K562 (cell line): Measurements from ENCODE around the gene MEIS2. TPM values are rescaled to one million over a fixed set of nuclear protein-coding genes. Genes with fewer than 3 reads are reported as not detected.

Source experiments
- ATAC-seq: fragments of 200-7000 bp; cut with Tn5 transposase; 3 replicates; pipeline ENCODE4 v1.9.1; 2020; ENCODE audit warnings: moderate library complexity
- BruUV-seq: library from RNA; stranded (reverse); fragments of 400-500 nt; replicated peaks from 2 replicates; lab custom pipeline; 2021; lab: Mats Ljungman, UMichigan
- CTCF ChIA-PET: fragments of 300-600 bp; formaldehyde crosslinking; extraction: SDS; loops from one replicate; lab custom pipeline; 2021; ENCODE audit warnings: low intra/inter-chr PET ratio; lab: Yijun Ruan, JAX
- POLR2A ChIA-PET: fragments of 300-600, 350-650 bp; sonication (Branson Sonifier 250); formaldehyde crosslinking; extraction: SDS; loops from one replicate; lab custom pipeline; 2021; ENCODE audit warnings: antibody characterized with exemption, inconsistent platforms; lab: Yijun Ruan, JAX
- DNase-seq, 4 experiments: peaks; one replicate each; pipeline versions ENCODE4 v3.0.0 to v3.0.0-alpha.2; 2011 to 2018; ENCODE audit warnings: low spot score in 3 of 4, mixed read lengths in 3 of 4; ENCODE audit errors: extremely low read depth in 1 of 4
- FAIRE-seq: peaks from 2 replicates; lab custom pipeline; 2011; peaks lifted over from hg19 to GRCh38; lab: Jason Lieb, UNC
- H2AFZ ChIP-seq: 2 replicates; pipeline ENCODE4 v1.6.0; 2011; ENCODE audit warnings: low read depth, low read length, control low read depth, inconsistent platforms
- H3K27ac ChIP-seq: fragments of 200-600 bp; 3 replicates; pipeline ENCODE4 v1.8.0; 2011; ENCODE audit warnings: low read depth, mild to moderate bottlenecking, control low read depth, inconsistent platforms, low read length, moderate library complexity, mixed read lengths; ENCODE audit errors: extremely low read depth
- H3K27me3 ChIP-seq, 2 experiments: fragments of 300-600 bp in 1 of 2; 2 replicates in 1 of 2; 3 replicates in 1 of 2; pipeline versions ENCODE4 v1.6.0 to v1.8.0; 2011; ENCODE audit warnings: inconsistent platforms in 2 of 2, low read length in 2 of 2, mild to moderate bottlenecking in 1 of 2, mixed read lengths in 1 of 2, moderate library complexity in 1 of 2; ENCODE audit not compliant: control insufficient read depth in 2 of 2, insufficient read depth in 2 of 2
- H3K36me3 ChIP-seq: fragments of 300-600 bp; 3 replicates; pipeline ENCODE4 v1.8.0; 2011; ENCODE audit warnings: mild to moderate bottlenecking, low read length, inconsistent platforms; ENCODE audit not compliant: control insufficient read depth, insufficient read depth
- H3K4me1 ChIP-seq, 2 experiments: fragments of 200-600 bp in 1 of 2; replicated peaks in 1 of 2; 2 replicates in 1 of 2; 3 replicates in 1 of 2; pipeline versions ENCODE4 v1.5.1 to v1.8.0; 2011; ENCODE audit warnings: inconsistent platforms in 2 of 2, low read length in 2 of 2, mild to moderate bottlenecking in 1 of 2, mixed read lengths in 1 of 2, moderate library complexity in 1 of 2; ENCODE audit not compliant: control insufficient read depth in 2 of 2, insufficient read depth in 2 of 2
- H3K4me2 ChIP-seq: 2 replicates; pipeline ENCODE4 v1.6.1; 2011; ENCODE audit warnings: low read length, control low read depth, inconsistent platforms, mixed read lengths; ENCODE audit not compliant: insufficient read depth
- H3K4me3 ChIP-seq: fragments of 200-600 bp; sonication (generic), shearing (Covaris generic); 2 replicates; pipeline ENCODE4 v1.5.1; 2016; ENCODE audit warnings: control low read depth, inconsistent platforms
- H3K79me2 ChIP-seq: fragments of 200-600 bp; 3 replicates; pipeline ENCODE4 v1.8.0; 2011; ENCODE audit warnings: low read length, inconsistent platforms; ENCODE audit not compliant: control insufficient read depth, insufficient read depth
- H3K9ac ChIP-seq, 2 experiments: 2 replicates each; pipeline versions ENCODE4 v1.6.0 to v1.6.1; 2011; ENCODE audit warnings: low read depth in 2 of 2, low read length in 2 of 2, control low read depth in 1 of 2, inconsistent platforms in 1 of 2, mild to moderate bottlenecking in 1 of 2, mixed read lengths in 1 of 2; ENCODE audit not compliant: insufficient read depth in 1 of 2
- H3K9me1 ChIP-seq: one replicate; pipeline ENCODE4 v1.6.0; 2011; ENCODE audit warnings: inconsistent platforms, mild to moderate bottlenecking, low read length, moderate library complexity; ENCODE audit not compliant: control insufficient read depth, insufficient read depth
- H3K9me3 ChIP-seq: replicated peaks from 2 replicates; pipeline ENCODE4 v1.5.1; 2011; ENCODE audit warnings: low read depth, low read length, inconsistent platforms; ENCODE audit not compliant: control insufficient read depth, insufficient read depth
- H4K20me1 ChIP-seq: replicated peaks from 2 replicates; pipeline ENCODE4 v1.6.1; 2011; ENCODE audit warnings: low read length, inconsistent platforms, mixed read lengths; ENCODE audit not compliant: control insufficient read depth, insufficient read depth
- FOXO4 ChIP-seq: fragments of 450-650 bp; formaldehyde crosslinking; IDR thresholded peaks from 2 replicates; pipeline ENCODE4 v1.4.0; 2020; ENCODE audit warnings: mild to moderate bottlenecking, moderate library complexity
- NCOA2 ChIP-seq, 2 experiments: fragments of 450-650 bp; IDR thresholded peaks; 2 replicates each; pipeline ENCODE4 v1.6.1; 2018; ENCODE audit warnings: mild to moderate bottlenecking in 2 of 2, moderate library complexity in 1 of 2; ENCODE audit not compliant: partially characterized antibody in 2 of 2
- in situ Hi-C: fragments of 300-500 bp; cut with MboI; formaldehyde crosslinking; loops from 4 replicates; pipeline ENCODE4 v1.15.0; 2018; ENCODE audit warnings: inconsistent platforms, mixed read lengths
- intact Hi-C: fragments of 100-400 bp; cut with micrococcal nuclease; formaldehyde crosslinking; loops from 2 replicates; pipeline ENCODE4 v1.14.2; 2022
- polyA plus RNA-seq, 8 experiments: library from polyadenylated mRNA; depleted of rRNA in 4 of 8; stranded (reverse) in 5 of 8; unstranded in 3 of 8; fragments of >200 nt; fragmentation: Nextera tagmentation in 2 of 8; fragmentation: Illumina TruSeq in 1 of 8; extraction: Ambion mirVana in 2 of 8; extraction: Trizol in 1 of 8; gene quantifications; 2 replicates each; pipeline versions ENCODE4 v1.2.1 to v1.2.3, GENCODE V29; 2011 to 2014; ENCODE audit warnings: inconsistent platforms in 1 of 8, missing spikeins in 1 of 8
- total RNA-seq, 7 experiments: library from RNA; depleted of rRNA in 6 of 7; stranded (reverse); fragments of >200 nt in 6 of 7; fragmentation: Illumina TruSeq in 2 of 7; extraction: Trizol in 2 of 7; gene quantifications; 2 replicates each; pipeline versions ENCODE4 v1.2.1 to v1.2.3, GENCODE V29; 2011 to 2021; ENCODE audit warnings: low replicate concordance in 1 of 7
- TF ChIP-seq, protein P1 (sequence below): fragments of 250-450 bp; sonication (Bioruptor Pico); IDR thresholded peaks from 2 replicates; pipeline ENCODE4 v1.8.0; 2022; ENCODE audit warnings: moderate library complexity, mild to moderate bottlenecking, inconsistent platforms

MEIS2 gene
- total and polyA plus RNA-seq, 9 of the 15 experiments (the other 6 are each of a cell fraction or from before 2014, with no cell fraction given) = 7.5 to 64.2 (median 22.3) TPM

DNA sequence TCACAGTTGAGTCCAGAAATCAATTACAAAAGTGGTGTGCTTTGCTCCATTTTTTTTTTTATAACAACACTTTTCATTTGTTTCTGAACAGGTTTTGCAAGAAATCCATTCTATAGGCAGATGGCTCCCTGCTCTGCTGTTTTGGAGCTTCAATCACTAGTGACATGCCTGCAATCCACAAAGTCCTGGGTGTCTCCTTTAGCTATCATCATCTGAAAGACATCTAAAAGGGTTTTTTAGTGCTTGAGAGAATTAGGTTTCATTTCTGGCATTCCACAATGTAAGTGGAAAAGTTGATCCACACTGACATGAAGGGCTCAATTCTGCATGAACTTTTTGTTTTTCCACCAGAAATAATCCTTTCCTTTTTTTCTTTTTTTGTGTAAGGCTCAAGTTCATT lies 24.0 kb upstream of the MEIS2 start:
- H3K27ac ChIP-seq = no peak overlapping the region
- FAIRE-seq (no peak), ATAC-seq (no peak), DNase-seq (no peak)
- no peak overlapping the region for H3K4me2 ChIP-seq
- H2AFZ ChIP-seq = no peak overlapping the region
- no peak for TF ChIP-seq NCOA2 (IDR thresholded peaks at IDR 0.05; ENCODE audit: partially characterized antibody in 2 of 2)
- TF ChIP-seq FOXO4 = no peak
- TF ChIP-seq, protein P1, sequence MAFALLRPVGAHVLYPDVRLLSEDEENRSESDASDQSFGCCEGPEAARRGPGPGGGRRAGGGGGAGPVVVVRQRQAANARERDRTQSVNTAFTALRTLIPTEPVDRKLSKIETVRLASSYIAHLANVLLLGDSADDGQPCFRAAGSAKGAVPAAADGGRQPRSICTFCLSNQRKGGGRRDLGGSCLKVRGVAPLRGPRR (CRISPR knock-in tag) = no peak
- TF ChIP-seq, all 486 proteins: peak for 0
- H4K20me1 ChIP-seq = no peaks in the 10 kb centered on the region
- POLR2A ChIA-PET = interaction anchor here (0.6 to 1.2 kb wide), 2 partner anchors 38 to 665 kb away, joined by 3 read pairs; no protein-coding TSS in a partner anchor
- no peaks in the 10 kb centered on the region for H3K9me3 ChIP-seq
- no peaks in the 10 kb centered on the region for H3K36me3 ChIP-seq
- no TSS peak for BruUV-seq
- CTCF ChIA-PET = no interaction called here
- no peaks in the 10 kb centered on the region for H3K4me1 ChIP-seq
- no peaks in the 10 kb centered on the region for H3K9me1 ChIP-seq
- in situ Hi-C loops = loop anchor here (25.0 kb wide), 1 partner anchor 1587 kb away; the partner anchor contains the start of gene DPH6
- no peak overlapping the region for H3K4me3 ChIP-seq
- no peaks in the 10 kb centered on the region for H3K27me3 ChIP-seq
- intact Hi-C loops = no loop called here
- H3K9ac ChIP-seq = no peak overlapping the region
- no peaks in the 10 kb centered on the region for H3K79me2 ChIP-seq
